ENCODE results near the gene UNK.

UNK gene

GRCh38 chr17:75832652-75833400 lies 48.2 kb downstream of the UNK start:
- Histone ChIP-seq H2AFZ (ENCODE audit: low read length) (no peak overlapping the region), H3K4me3 (ENCODE audit: low read depth, low read length, poor library complexity, severe bottlenecking) (peak overlapping the region; percentile 35), H3K36me3 (ENCODE audit: insufficient read depth, low read length) (no peaks in the 10 kb centered on the region), H3F3A (ENCODE audit: insufficient read depth, low read length) (no peaks in the 10 kb centered on the region), H3K9me3 (ENCODE audit: low read length) (no peaks in the 10 kb centered on the region), H3K4me2 (ENCODE audit: low read length) (peak overlapping the region; percentile 51), H3K79me2 (ENCODE audit: insufficient read depth, low read length) (no peaks in the 10 kb centered on the region), H3K27ac (ENCODE audit: low read depth, low read length, poor library complexity, severe bottlenecking) (peak overlapping the region; percentile 28), H3K27me3 (ENCODE audit: insufficient read depth, low read length) (0 out of 2 replicates have a peak, but pooled peaks cover 5% of the 10 kb centered on the region), H3K9me2 (ENCODE audit: low read depth, low read length) (no peaks in the 10 kb centered on the region), H3K4me1 (ENCODE audit: insufficient read depth, low read length, severe bottlenecking) (peaks cover 38% of the 10 kb centered on the region), H3K9ac (ENCODE audit: low read length) (peak overlapping the region; percentile 44; the same call in 1 of the 2 replicates), H4K20me1 (ENCODE audit: insufficient read depth, low read length) (no peaks in the 10 kb centered on the region)
- no peak for TF ChIP-seq EZH2 (IDR thresholded peaks at IDR 0.05; ENCODE audit: borderline replicate concordance, low read length)
- TF ChIP-seq CTCF (IDR thresholded peaks at IDR 0.05; ENCODE audit: low read length) = no peak

GRCh38 chr17:75834279-75834920 lies 49.8 kb downstream of the UNK start:
- Histone ChIP-seq H3K9me3 (ENCODE audit: low read length) (no peaks in the 10 kb centered on the region), H3K79me2 (ENCODE audit: insufficient read depth, low read length) (no peaks in the 10 kb centered on the region), H3K4me1 (ENCODE audit: insufficient read depth, low read length, severe bottlenecking) (peaks cover 27% of the 10 kb centered on the region), H3K27ac (ENCODE audit: low read depth, low read length, poor library complexity, severe bottlenecking) (no peak overlapping the region), H3K9ac (ENCODE audit: low read length) (no peak overlapping the region), H3K4me2 (ENCODE audit: low read length) (no peak overlapping the region), H3K4me3 (ENCODE audit: low read depth, low read length, poor library complexity, severe bottlenecking) (no peak overlapping the region), H3K9me2 (ENCODE audit: low read depth, low read length) (no peaks in the 10 kb centered on the region), H3K36me3 (ENCODE audit: insufficient read depth, low read length) (no peaks in the 10 kb centered on the region), H4K20me1 (ENCODE audit: insufficient read depth, low read length) (no peaks in the 10 kb centered on the region), H2AFZ (ENCODE audit: low read length) (no peak overlapping the region), H3F3A (ENCODE audit: insufficient read depth, low read length) (no peaks in the 10 kb centered on the region), H3K27me3 (ENCODE audit: insufficient read depth, low read length) (0 out of 2 replicates have a peak, but pooled peaks cover 5% of the 10 kb centered on the region)
- no peak for TF ChIP-seq EZH2 (IDR thresholded peaks at IDR 0.05; ENCODE audit: borderline replicate concordance, low read length)
- TF ChIP-seq CTCF (IDR thresholded peaks at IDR 0.05; ENCODE audit: low read length) = no peak

- Histone ChIP-seq H3K27me3 (ENCODE audit: insufficient read depth, low read length) (peaks cover 5% of the 10 kb centered on the region; the same call in 1 of the 2 replicates), H3K4me2 (ENCODE audit: low read length) (no peak overlapping the region), H3K4me1 (ENCODE audit: insufficient read depth, low read length, severe bottlenecking) (peaks cover 27% of the 10 kb centered on the region), H3K9ac (ENCODE audit: low read length) (no peak overlapping the region), H3K9me3 (ENCODE audit: low read length) (no peaks in the 10 kb centered on the region), H3K36me3 (ENCODE audit: insufficient read depth, low read length) (no peaks in the 10 kb centered on the region), H3K79me2 (ENCODE audit: insufficient read depth, low read length) (no peaks in the 10 kb centered on the region), H3K4me3 (ENCODE audit: low read depth, low read length, poor library complexity, severe bottlenecking) (no peak overlapping the region), H4K20me1 (ENCODE audit: insufficient read depth, low read length) (no peaks in the 10 kb centered on the region), H3K9me2 (ENCODE audit: low read depth, low read length) (no peaks in the 10 kb centered on the region), H3F3A (ENCODE audit: insufficient read depth, low read length) (no peaks in the 10 kb centered on the region), H2AFZ (ENCODE audit: low read length) (no peak overlapping the region), H3K27ac (ENCODE audit: low read depth, low read length, poor library complexity, severe bottlenecking) (no peak overlapping the region)
- TF ChIP-seq EZH2 (IDR thresholded peaks at IDR 0.05; ENCODE audit: borderline replicate concordance, low read length) (no peak), CTCF (IDR thresholded peaks at IDR 0.05; ENCODE audit: low read length) (no peak)
These were observed 50.5 kb downstream of the UNK start for GRCh38 chr17:75834928-75835653.

Data from OCI-LY1 (cell line).